Kidney tubule cell (primary cell): ENCODE data around the gene SLC22A17.

ENCODE experiments used
- DNase-seq: peaks from one replicate; pipeline ENCODE4 v3.0.0-alpha.2; 2018; ENCODE audit warnings: low spot score

The SLC22A17 gene

DNA sequence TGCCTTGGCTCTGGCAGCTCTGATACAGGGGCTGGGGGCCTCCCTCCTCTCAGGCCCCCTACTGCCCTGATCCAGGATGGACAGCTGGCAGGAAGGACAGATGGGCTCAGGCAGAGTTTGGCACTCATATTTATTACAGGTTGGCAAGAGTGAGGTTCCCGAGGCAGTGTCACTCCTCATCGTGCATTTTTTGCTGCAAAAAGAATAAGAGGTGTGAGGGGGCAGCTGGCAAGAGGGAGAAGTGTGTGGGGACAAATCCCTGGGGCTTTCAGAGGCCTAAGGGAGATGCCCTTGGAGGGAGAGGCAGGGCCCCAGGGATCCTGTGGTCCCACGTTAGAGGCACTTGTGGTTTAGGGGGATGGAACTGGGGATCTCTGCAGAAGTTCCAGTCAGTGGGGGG lies 29.2 kb upstream of the SLC22A17 start:
- no peak for DNase-seq

DNA sequence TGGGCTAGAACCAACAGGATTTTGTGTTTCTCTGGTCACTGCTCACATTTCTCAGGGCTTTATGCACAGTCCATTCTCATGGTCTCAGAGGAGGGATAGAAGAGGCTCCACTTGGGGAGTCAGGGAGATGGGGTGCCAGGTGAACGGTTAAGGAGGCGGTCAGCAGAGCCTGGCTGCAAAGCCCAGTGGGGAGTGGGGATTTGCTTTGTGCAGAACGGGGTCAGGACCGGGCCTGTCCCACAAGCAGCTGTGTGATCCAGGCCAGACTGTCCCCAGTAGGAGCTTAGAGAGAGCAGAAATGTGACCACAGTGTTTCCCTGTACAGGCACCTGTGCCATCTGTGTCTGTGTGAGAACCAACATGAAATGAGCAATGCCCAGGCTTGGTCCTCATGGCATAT lies 28.3 kb upstream of the SLC22A17 start:
- no peak for DNase-seq

DNA sequence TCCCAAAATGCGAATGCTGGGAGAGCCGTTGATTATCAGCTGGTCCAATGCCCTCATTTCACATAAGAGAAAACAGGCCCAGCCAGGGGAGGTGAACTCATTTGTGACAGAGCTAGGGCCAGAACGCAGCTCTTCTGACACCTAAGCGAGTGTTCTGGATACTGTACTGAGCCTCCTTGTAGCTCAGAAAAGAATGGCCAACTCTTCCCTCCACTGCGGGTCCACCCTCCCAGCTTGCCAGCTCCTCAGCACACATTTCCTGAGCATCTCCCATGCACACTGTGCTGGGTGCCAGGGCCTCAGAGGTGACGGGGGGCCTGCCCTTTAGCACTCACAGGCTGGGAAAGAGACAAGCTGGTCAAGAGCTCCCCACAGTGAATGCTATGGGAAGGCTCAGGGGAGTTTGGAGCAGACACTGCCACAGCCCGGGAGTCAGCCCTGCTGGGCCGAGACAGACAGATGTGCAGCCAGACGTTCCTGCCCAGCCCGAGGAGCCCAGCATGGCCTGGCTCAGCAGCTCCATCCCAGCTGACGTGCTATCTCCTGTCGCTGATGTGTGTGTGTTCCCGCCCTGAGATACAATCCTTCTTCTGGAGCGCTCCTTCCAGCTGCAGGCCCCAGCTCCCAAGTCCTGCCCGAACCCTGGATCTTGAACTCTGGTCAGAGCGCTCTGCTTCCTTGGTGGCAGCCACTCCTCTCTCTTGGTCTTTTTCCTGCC lies 27.7 kb upstream of the SLC22A17 start:
- DNase-seq = no peak

DNA sequence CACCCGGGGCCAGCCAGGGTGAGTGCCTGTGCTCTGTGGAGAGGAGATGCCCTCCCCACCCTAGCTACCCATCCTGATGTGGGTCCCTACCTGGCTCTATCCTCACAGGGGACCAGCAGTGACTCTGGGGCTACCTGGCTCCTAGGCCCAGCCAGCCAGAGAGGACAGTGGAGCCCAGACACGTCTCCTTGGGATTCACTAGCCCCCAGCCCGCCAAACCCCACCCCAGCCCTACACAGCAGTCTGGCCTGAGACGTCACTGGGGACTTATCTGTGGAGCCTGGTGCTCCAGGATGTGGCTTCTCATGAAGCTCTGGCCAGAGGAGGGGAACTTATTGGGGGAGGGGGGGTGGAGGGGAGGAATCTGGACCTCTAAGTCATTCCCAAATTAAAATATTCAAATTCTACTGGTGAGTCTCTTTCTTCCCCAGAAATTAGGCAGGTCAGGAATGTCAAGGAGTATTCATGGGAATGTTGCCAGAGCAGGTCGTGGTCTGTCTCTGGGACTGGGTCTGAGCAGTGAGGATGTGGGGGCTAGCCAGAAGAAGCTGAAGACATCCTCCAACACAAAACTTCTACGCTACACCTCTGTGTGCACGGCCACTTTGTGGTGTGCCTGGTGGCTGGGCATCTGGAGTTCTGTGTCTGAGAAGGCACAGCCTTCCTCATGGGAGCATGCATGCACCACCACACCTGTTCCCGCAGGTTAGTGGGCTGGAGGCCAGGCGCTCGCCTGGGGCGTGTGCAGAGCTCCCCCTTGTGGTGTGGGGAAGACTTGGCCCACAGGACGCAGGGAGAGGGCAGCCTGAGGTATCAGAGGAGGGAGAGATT lies 26.9 kb upstream of the SLC22A17 start:
- DNase-seq = peak; percentile 67

DNA sequence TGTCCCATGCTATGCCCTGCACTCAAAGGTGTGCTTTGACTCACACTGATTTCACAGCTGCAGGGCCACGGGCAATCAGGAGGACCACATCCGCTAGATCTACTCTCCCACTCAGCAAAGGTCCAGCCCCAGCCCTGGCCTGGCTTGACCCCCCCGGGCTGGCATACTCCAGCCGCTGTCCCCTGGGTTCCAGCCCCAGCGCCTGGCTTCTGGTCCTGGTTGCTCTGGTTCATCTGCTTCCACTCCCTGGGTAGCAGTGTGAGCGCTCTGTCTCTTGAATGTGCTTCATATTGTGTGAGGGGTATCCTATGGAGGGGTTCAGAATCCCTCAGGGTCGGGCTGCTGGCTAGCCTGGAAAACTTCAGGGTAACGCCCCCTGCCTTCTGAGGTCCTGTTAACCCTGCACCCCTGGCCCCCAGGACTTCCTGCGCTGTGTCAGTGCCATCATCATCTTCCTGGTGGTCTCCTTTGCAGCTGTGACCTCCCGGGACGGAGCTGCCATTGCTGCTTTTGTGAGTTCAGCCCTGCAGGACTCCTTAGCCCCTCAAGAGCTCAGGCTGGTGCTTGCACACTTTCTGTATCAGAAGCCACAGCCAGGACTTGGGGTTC lies 26.0 kb upstream of the SLC22A17 start:
- no peak for DNase-seq

DNA sequence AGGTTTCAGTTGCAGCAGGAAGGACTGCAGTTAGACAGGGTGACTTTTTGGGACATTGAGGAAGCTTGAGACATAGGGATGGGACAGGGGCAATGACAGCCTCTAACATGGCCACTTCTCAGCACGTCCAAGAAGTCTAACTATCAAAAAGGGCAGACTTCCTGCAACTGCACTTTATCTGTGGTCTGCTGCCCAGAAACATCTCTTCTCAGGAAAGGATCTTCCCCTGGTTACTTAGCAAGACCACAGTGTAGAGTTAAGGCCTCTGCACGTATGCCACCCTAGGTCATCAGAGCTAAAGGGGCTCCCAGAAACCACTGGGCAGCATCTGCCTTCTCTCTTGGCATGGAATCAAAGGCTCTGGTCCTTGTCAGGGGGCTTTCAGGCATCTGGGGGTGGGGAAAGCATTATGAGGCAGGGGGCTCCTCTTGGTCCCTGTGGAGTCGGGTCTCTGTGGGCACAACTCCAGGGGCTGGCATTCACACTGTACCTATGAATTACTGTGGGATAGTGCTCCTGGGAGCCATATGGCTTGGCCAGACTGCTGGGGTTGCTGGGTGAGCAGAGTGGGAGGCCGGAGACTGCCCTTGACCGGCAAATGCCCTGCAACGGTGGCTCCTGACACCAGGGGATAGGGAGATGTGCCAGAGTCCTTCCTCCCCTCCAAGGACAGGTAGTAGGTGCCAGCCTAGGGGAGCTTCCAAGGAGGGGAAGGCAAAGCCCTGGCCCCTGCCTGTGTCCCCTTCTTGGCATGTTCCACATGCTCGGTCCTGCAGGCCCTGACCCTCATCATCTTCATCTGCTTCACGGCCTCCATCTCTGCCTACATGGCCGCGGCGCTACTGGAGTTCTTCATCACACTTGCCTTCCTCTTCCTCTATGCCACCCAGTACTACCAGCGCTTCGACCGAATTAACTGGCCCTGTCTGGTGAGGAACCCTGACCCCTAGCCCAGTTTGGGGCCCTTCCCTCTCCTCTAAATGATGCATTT lies 25.2 kb upstream of the SLC22A17 start:
- DNase-seq = no peak

DNA sequence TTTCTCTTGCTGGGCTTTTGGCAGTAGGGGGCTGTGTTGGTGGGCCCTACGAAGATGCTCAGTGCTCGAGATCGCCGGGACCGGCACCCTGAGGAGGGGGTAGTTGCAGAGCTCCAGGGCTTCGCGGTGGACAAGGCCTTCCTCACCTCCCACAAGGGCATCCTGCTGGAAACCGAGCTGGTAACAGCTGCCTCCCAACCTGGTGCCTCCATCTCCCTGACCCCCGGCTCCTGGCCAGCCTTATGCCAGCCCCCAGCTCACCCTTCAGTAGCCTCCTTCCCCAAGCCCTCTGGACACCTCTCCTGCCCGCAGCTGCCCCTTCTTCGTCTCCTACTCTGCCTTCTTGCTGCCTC lies 24.5 kb upstream of the SLC22A17 start:
- DNase-seq = no peak

DNA sequence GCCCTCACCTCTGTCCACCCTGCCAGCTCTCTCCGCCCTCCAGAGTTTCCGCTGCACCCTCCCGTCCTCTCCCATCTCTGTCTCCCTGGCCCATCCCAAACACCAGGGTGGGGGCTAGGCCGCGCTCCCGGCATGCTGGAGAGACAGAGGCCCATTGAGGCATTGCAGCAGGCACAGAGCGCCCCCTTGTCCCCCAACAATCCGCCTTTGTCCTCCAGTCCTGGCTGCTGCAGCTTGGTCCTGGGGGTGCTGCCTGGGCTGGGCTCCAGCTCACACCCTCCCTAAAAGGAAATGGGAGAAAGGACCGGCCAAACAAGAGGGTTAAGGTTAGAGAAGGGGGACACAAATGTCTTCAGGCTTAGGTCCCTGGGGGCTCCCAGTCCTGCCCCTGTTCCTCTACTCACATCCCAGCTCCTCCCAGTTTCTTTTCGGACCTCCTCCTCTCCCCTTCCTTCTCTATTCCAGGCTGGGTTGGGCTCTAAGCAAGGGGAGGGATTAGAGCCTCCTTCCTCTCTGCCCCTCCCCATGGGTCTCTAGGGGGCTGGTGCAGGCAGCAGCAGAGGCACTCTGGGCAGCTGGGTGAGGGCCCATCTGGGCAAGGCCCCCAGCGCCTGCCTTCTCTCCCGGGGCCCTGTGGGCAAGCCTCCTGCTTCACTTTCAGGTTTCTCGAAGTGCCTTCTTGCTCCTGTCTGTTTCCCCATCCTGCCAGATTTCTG lies 24.0 kb upstream of the SLC22A17 start, which contains the start of gene CMTM5:
Gene CMTM5, plus strand, starts transcription at position 565 of the 716 bp plus-strand sequence. CDS start 206 bp downstream, outside the sequence.
- no peak for DNase-seq

DNA sequence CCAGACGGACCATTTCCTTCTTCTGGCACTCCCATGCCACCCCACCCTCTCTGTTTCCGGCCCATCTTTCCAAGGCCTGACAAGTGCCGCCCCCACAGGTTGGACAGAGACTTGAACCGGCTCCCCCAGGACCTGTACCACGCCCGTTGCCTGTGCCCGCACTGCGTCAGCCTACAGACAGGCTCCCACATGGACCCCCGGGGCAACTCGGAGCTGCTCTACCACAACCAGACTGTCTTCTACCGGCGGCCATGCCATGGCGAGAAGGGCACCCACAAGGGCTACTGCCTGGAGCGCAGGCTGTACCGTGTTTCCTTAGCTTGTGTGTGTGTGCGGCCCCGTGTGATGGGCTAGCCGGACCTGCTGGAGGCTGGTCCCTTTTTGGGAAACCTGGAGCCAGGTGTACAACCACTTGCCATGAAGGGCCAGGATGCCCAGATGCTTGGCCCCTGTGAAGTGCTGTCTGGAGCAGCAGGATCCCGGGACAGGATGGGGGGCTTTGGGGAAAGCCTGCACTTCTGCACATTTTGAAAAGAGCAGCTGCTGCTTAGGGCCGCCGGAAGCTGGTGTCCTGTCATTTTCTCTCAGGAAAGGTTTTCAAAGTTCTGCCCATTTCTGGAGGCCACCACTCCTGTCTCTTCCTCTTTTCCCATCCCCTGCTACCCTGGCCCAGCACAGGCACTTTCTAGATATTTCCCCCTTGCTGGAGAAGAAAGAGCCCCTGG lies 23.0 kb upstream of the SLC22A17 start:
- DNase-seq = no peak

DNA sequence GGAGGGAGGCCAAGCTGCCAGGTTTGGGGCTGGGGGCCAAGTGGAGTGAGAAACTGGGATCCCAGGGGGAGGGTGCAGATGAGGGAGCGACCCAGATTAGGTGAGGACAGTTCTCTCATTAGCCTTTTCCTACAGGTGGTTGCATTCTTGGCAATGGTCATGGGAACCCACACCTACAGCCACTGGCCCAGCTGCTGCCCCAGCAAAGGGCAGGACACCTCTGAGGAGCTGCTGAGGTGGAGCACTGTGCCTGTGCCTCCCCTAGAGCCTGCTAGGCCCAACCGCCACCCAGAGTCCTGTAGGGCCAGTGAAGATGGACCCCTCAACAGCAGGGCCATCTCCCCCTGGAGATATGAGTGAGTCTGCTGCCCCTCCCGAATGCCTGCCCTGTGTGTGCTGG lies 20.4 kb upstream of the SLC22A17 start:
- no peak for DNase-seq

DNA sequence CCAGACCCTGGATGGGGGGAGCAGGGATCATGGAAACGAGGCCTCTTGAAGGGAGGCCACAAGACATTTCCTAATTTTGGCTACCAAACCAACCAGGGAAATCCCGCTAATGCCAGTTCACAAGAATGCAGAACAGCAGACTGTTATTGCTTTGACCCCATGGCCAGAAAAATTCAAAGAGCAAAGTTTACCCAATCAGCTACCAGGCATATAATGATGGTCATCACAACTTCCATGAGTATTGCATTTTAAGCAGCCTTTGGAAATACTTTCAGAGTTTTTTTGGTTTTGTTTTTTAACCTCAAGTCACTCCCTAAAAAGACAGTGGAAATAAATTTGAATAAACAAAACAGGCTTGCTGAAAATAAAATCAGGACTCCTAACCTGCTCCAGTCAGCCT lies 19.8 kb upstream of the SLC22A17 start, which contains the start of gene IL25:
Gene IL25, plus strand, starts transcription at position 301 of the 400 bp plus-strand sequence.
- DNase-seq = no peak

DNA sequence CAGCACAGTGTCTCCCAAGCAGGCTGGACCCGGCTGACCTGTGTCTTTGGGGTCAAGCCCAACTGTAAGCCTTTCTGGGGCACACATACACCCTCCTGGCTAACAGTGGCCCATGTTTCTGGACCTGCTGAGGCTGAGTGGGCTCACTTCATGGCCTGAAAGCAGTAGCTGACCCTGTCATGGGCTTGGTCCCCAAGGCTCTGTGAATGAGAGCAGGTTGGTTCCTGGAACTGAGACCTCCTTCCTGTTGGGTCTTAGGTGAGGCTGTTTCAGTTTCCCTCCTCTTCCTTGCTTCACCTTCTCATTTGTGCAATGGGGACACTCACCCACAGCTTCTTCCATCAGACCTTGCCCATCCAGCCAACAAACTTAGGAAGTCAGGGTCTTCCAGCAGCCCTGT lies 19.2 kb upstream of the SLC22A17 start:
- no peak for DNase-seq

DNA sequence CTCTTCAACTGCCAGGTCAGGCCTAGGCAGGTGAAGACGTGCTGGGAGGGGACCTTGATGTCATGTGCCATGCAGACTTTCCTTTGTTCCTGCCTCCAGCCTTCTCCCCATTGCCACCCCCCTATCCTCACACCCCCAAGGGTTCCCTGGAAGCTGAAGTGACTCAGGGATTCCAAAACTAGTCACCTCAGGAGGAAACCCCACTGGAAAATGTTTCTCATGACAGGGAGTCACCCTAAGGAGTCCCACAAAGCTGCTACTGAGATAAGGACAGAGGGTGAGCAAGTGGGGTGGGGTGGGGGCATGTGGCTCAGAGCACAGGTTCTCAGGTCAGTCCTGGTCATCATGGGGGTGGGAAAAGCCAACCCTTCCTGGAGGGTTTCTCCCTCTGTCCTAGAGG lies 17.5 kb upstream of the SLC22A17 start:
- DNase-seq = no peak

DNA sequence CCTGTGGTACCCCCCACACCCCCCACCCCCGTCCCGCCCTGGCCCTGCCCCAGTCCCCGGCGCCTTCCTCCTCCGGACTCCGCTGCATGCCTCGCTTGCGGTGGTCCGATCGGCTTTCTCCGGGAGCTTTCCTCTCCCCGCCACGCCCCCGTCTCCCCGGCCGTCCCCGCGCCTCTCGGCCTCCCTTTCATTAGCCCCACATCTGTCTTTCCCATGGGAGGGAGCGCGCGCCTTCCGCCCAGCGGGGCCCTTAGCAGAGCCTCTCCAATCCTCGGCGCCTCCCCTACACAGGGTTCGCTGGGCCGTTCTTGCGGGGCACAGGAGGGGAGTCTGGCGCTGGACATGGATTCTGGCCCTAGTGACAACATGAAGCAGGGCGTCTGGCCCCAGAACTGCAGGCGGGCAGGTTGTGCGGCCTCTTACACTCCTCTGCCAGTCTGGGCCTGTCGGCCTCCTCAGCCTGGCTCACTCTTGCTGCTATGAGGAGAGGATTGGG lies 13.8 kb upstream of the SLC22A17 start:
- no peak for DNase-seq

DNA sequence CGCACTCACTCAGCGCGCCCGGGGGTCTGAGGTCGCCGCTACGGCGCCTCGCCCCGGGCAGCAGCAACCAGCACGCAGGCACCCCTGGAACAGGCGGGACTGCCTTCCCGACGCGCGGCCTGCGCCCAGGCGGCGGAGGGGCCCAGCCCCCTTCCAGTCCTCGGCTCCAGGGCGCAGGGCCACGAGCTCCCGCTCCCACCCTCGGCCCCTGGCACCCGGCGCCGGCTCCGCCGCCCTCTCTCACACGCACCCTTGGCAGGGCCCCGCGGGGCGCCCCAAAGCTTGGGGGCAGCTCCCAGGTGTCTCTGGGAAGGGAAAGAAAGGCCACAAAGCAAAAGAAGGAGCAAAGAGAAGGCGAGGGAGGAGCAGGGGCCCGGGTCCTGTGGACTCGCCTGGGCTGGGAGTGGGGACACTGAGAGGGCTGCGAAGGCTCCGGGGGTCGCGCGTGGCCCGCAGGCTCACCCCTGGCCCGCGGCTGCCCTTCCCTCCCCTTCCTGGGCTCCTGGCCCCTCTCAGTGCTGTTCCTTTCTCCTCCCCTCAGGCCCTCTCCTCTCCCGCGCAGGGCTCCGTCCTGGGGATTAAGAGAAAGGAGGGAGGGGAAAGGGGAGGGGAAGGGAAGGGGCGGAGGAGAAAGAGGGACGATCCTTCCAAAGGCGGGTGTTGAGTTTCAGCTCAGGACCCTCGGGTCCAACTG lies 13.2 kb upstream of the SLC22A17 start:
- no peak for DNase-seq

DNA sequence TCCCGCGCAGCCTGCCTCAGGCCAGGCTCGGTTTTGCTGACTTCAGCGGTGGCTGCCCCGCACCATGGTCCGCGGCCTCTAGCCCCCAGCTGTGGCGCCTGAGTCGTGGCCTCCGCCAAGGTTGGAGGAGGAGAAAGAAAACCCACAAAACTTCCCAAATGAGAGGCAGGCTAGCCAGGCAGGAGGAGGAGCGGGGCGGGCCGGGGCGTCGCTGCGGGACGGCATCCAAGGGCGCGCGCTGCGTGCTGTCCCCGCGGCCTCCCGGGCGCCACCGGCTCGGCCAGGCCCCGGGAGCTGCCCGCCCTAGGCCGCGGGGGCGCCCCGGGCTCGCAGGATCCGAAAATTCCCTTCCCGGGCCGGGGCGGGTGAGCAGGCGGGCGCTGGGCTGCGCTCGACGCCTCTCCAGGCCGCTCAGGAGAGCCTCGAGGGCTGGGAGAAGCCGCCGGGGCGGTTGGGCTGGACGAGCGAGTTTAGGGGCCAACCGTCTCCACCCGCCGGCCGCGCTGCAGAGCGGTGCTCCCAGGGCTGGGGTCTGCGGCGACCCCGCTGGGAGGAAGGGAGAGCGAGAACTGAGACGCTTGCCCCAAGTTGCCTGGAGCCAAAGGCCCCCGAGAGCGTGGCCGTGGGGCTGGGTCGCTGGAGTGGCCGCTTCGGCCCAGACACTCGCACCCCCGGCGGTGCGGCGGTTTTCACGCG lies 12.5 kb upstream of the SLC22A17 start, which contains the start of gene EFS:
Gene EFS, minus strand, starts transcription at position 137 of the 696 bp plus-strand sequence. CDS start 147 bp downstream, outside the sequence.
- DNase-seq = no peak

DNA sequence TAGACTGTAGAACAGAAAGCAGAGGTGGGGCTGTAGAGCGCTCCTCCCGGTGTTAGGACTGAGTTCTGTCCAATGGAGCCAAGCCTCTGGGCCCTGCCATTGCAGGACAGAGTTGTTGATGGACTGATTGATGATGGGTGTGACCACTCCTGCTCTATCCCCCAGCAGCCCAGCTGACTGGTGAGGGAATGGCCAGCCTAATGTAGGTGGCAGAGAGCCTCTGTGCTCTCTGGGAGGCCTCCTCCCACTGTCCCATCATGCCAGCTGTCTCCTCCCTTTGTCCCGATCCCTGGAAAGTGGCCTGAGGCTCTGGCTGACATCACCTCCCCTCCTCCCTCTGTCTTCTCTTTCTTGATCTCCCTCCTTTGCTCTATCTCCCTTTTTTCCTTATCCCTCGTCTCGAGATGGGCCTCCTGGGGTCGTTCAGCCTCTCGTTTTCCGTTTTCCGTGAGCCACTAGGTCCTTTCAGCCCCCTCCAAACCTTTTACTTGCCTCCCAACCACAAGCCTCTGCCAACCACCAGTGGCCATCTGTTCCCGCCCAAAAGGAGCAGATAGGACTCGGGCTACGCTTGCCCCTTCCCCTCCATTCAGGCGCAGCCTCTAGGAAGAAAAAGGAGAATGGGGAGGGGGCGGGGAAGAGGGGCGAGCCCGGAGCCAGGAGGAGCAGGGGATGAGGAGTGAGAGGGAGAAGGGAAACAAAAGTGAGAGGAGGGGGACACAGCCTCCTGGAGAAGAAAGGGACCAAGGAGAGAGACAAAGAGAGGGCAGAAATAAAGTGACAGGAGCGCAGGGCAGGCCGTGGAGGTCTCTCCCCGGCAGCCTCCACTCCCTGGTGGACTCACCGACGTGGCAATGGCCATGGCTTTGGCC lies 11.7 kb upstream of the SLC22A17 start:
- no peak for DNase-seq

DNA sequence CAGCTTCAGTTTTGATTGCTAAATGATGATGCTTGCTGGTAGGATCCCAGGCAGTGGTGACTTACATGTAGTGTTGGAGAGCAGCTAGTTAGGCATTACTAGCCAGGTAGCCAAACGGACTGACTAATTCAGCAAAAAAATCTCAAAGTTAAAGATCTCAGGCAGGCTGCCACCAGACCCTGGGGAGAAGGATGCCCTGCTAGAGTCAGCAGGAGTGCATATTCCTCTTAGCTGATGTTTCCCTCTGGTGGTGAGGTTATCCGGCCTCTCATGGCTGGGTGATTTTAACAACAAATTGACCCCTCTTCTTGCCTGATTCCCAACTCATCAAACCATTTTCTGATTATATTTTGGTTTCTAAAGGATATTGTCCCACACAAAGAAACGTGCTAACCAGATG lies 9.5 kb upstream of the SLC22A17 start:
- DNase-seq = peak; percentile 31
